Thyroid gland (tissue), 4 donors: ENCODE measurements around the gene KAZN.

Experiments
- POLR2A ChIP-seq, 2 donors: fragments of 450-650 bp; IDR thresholded peaks; one replicate each; pipeline ENCODE4 v1.6.1; 2017; ENCODE audit warnings: antibody characterized with exemption in 2 of 2, mild to moderate bottlenecking in 2 of 2, moderate library complexity in 1 of 2
- TF ChIP-seq, protein P1 (sequence below), 6 experiments: fragments of 200-600 bp in 3 of 6; fragments of 450-650 bp in 3 of 6; sonication (generic) in 3 of 6; IDR thresholded peaks; one replicate each; pipeline ENCODE4 v1.5.1; 2016 to 2019; ENCODE audit warnings: antibody characterized with exemption in 6 of 6, mild to moderate bottlenecking in 2 of 6, inconsistent platforms in 1 of 6, moderate library complexity in 1 of 6

DNA sequence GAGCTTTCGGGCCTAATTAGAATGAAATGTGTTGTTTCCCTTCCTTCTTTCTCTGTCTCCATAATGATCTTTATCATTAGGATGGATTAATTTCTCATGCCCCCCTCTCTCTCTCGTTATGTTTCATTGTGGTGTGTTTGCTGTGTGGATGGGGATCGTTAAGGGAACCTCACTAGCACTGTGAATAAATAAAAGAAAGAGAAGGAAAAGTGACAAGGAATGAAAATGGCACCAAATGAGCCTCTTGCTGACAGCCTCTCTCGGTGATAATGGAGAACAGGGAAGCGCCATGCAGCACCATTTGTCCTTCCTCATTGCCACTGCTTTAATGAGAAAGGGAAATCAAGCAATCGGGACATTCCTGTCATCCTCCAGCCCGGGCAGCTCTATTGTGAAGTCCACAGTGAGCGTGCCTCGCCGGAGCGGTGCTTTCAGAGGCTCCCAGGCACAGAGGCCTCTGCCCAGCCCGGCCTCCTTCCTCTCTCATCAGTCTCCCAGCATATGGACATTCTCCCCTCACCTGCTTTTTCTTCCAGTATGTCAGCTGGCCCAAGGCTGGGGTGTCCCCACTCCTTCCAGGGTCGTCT, 289.4 kb downstream of the KAZN start:
- TF ChIP-seq, protein P1, sequence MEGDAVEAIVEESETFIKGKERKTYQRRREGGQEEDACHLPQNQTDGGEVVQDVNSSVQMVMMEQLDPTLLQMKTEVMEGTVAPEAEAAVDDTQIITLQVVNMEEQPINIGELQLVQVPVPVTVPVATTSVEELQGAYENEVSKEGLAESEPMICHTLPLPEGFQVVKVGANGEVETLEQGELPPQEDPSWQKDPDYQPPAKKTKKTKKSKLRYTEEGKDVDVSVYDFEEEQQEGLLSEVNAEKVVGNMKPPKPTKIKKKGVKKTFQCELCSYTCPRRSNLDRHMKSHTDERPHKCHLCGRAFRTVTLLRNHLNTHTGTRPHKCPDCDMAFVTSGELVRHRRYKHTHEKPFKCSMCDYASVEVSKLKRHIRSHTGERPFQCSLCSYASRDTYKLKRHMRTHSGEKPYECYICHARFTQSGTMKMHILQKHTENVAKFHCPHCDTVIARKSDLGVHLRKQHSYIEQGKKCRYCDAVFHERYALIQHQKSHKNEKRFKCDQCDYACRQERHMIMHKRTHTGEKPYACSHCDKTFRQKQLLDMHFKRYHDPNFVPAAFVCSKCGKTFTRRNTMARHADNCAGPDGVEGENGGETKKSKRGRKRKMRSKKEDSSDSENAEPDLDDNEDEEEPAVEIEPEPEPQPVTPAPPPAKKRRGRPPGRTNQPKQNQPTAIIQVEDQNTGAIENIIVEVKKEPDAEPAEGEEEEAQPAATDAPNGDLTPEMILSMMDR (IDR thresholded peaks at IDR 0.05) = no peak
- TF ChIP-seq POLR2A (IDR thresholded peaks at IDR 0.05) = no peak
